Liver (tissue), 9 donors: ENCODE measurements around the gene WSCD2. TPM values are rescaled to one million over a fixed set of nuclear protein-coding genes. Genes with fewer than 3 reads are reported as not detected.

Source experiments
- DNase-seq: peaks from one replicate; pipeline ENCODE4 v3.0.0-alpha.2; 2017; ENCODE audit warnings: low spot score
- H3K27ac ChIP-seq, 2 donors: one replicate each; pipeline ENCODE4 v1.7.0; 2013; ENCODE audit warnings: inconsistent platforms in 2 of 2, low read length in 2 of 2, control low read depth in 1 of 2, low read depth in 1 of 2, mild to moderate bottlenecking in 1 of 2
- H3K27me3 ChIP-seq, 4 donors: one replicate each; pipeline versions ENCODE4 v1.6.1 to v1.7.0; 2013; ENCODE audit warnings: low read length in 3 of 4, inconsistent platforms in 1 of 4, mild to moderate bottlenecking in 1 of 4, moderate library complexity in 1 of 4; ENCODE audit not compliant: control insufficient read depth in 4 of 4, insufficient read depth in 4 of 4
- H3K36me3 ChIP-seq, 4 donors: one replicate each; pipeline versions ENCODE4 v1.6.1 to v1.7.0; 2013; ENCODE audit warnings: low read length in 3 of 4, mild to moderate bottlenecking in 3 of 4, low read depth in 1 of 4, moderate library complexity in 1 of 4; ENCODE audit not compliant: control insufficient read depth in 4 of 4, insufficient read depth in 3 of 4
- H3K4me1 ChIP-seq, 4 donors: one replicate each; pipeline versions ENCODE4 v1.6.1 to v1.7.0; 2013; ENCODE audit warnings: low read length in 3 of 4, mild to moderate bottlenecking in 3 of 4, moderate library complexity in 1 of 4; ENCODE audit not compliant: control insufficient read depth in 4 of 4, insufficient read depth in 4 of 4
- H3K4me3 ChIP-seq, 3 donors: one replicate each; pipeline versions ENCODE4 v1.6.1 to v1.7.0; 2013; ENCODE audit warnings: low read length in 3 of 3, control low read depth in 1 of 3, low read depth in 1 of 3, mild to moderate bottlenecking in 1 of 3
- H3K9ac ChIP-seq, 2 donors: one replicate each; pipeline ENCODE4 v1.7.0; 2013; ENCODE audit warnings: low read length in 2 of 2, mild to moderate bottlenecking in 2 of 2, moderate library complexity in 2 of 2, control low read depth in 1 of 2, low read depth in 1 of 2
- H3K9me3 ChIP-seq, 4 donors: one replicate each; pipeline versions ENCODE4 v1.6.1 to v1.7.0; 2013; ENCODE audit warnings: low read length in 3 of 4; ENCODE audit not compliant: control insufficient read depth in 4 of 4
- EGR1 ChIP-seq, 2 donors: IDR thresholded peaks; 2 replicates each; pipeline ENCODE4 v1.6.1; 2016 to 2018; ENCODE audit warnings: antibody characterized with exemption in 2 of 2, low read depth in 2 of 2
- FOXA1 ChIP-seq: IDR thresholded peaks from 2 replicates; pipeline ENCODE4 v1.6.1; 2016; ENCODE audit warnings: antibody characterized with exemption
- FOXA2 ChIP-seq: IDR thresholded peaks from 2 replicates; pipeline ENCODE4 v1.6.1; 2016; ENCODE audit warnings: antibody characterized with exemption
- GABPA ChIP-seq, 2 donors: IDR thresholded peaks in 1 of 2; conservative IDR thresholded peaks in 1 of 2; 2 replicates each; pipeline ENCODE4 v1.6.1; 2016; ENCODE audit warnings: antibody characterized with exemption in 2 of 2, mild to moderate bottlenecking in 1 of 2, moderate library complexity in 1 of 2
- HNF4A ChIP-seq, 2 donors: conservative IDR thresholded peaks; 2 replicates each; pipeline ENCODE4 v1.6.1; 2016; ENCODE audit warnings: antibody characterized with exemption in 2 of 2, mild to moderate bottlenecking in 2 of 2
- HNF4G ChIP-seq: IDR thresholded peaks from 2 replicates; pipeline ENCODE4 v1.6.1; 2016; ENCODE audit warnings: antibody characterized with exemption
- JUND ChIP-seq, 2 donors: IDR thresholded peaks; 2 replicates each; pipeline ENCODE4 v1.6.1; 2016; ENCODE audit warnings: antibody characterized with exemption in 2 of 2
- MAX ChIP-seq: IDR thresholded peaks from 2 replicates; pipeline ENCODE4 v1.6.1; 2016; ENCODE audit warnings: antibody characterized with exemption
- RAD21 ChIP-seq, 2 donors: IDR thresholded peaks; 2 replicates each; pipeline ENCODE4 v1.6.1; 2016; ENCODE audit warnings: antibody characterized with exemption in 2 of 2, mild to moderate bottlenecking in 2 of 2
- RXRA ChIP-seq, 2 donors: IDR thresholded peaks; 2 replicates each; pipeline ENCODE4 v1.6.1; 2017 to 2018; ENCODE audit warnings: antibody characterized with exemption in 2 of 2, mild to moderate bottlenecking in 1 of 2
- SP1 ChIP-seq: IDR thresholded peaks from 2 replicates; pipeline ENCODE4 v1.6.1; 2018; ENCODE audit warnings: antibody characterized with exemption, mild to moderate bottlenecking
- TAF1 ChIP-seq: conservative IDR thresholded peaks from 2 replicates; pipeline ENCODE4 v1.6.1; 2016; ENCODE audit warnings: antibody characterized with exemption, mild to moderate bottlenecking
- ZBTB33 ChIP-seq: IDR thresholded peaks from 2 replicates; pipeline ENCODE4 v1.6.1; 2016; ENCODE audit warnings: antibody characterized with exemption
- WGBS: extraction: QIAGEN DNeasy Blood & Tissue Kit; methylation state at CpG from one replicate; pipeline ENCODE4 v1.1.7; 2013; 5-methylcytosine and 5-hydroxymethylcytosine counted together
- polyA plus RNA-seq, 2 donors: library from polyadenylated mRNA; stranded (reverse) in 1 of 2; unstranded in 1 of 2; fragments of 200-250 nt in 1 of 2; fragments of >200 nt in 1 of 2; fragmentation: Nextera tagmentation in 1 of 2; extraction: Ambion mirVana in 1 of 2; gene quantifications; one replicate each; pipeline versions ENCODE4 v1.2.1 to v1.2.3, GENCODE V29; 2013 to 2015
- total RNA-seq, 2 donors: library from RNA; depleted of rRNA; stranded (reverse); fragments of >200 nt; gene quantifications; one replicate each; pipeline ENCODE4 v1.2.3, GENCODE V29; 2014
- TF ChIP-seq, protein P1 (sequence below): fragments of 150-350 bp; IDR thresholded peaks from 2 replicates; pipeline ENCODE4 v1.5.1; 2017; ENCODE audit warnings: improper control_type of control experiment, low read depth, low read length; ENCODE audit not compliant: missing input control
- TF ChIP-seq, protein P2 (sequence below): IDR thresholded peaks from 2 replicates; pipeline ENCODE4 v1.6.1; 2016; ENCODE audit warnings: antibody characterized with exemption, mild to moderate bottlenecking
- donor health status: healthy.
- donor health status: healthy.
- donor health status: healthy.
- donor health status: healthy.
- donor health status: healthy.

The WSCD2 gene
- total and polyA plus RNA-seq, 4 donors, result under 0.01 to 0.09 (median 0.05) TPM; not detected in 1

DNA sequence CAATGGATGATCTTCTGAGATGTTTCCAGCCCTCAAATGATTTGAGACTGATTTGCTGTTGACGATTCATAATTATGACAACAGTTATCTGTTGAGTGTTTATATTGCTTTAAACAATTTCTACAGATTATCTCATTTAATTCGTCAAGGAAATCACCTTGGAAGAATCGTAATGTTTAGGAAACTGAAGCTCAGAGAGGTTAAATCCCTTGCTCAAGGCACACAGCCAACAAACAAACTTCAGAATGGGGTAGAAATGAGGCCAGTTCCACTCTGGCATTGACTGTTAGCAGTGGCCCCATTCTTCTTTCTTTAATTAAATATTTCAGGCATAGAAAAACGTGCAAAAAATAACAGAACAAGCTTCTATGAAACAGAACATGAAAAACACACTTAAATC lies 4.0 kb upstream of the WSCD2 start:
- Histone ChIP-seq H3K4me3 (no peak overlapping the region), H3K9ac (no peak overlapping the region), H3K27me3 (peaks cover 2 to 12% (median 5%) of the 10 kb centered on the region in 4 donors), H3K36me3 (no peaks in the 10 kb centered on the region), H3K9me3 (peaks cover 0 to 3% (median 1%) of the 10 kb centered on the region in 4 donors), H3K4me1 (peaks cover 2 to 14% (median 8%) of the 10 kb centered on the region in 4 donors), H3K27ac (no peak overlapping the region)
- WGBS, result 47% methylated on average over 4 of the region's 4 CpGs
- DNase-seq, result no peak
- TF ChIP-seq TAF1 (no peak), FOXA2 (no peak), RAD21 (IDR thresholded peaks at IDR 0.05) (no peak), HNF4A (conservative IDR thresholded peaks at IDR 0.05) (no peak), ZBTB33 (no peak), RXRA (IDR thresholded peaks at IDR 0.05) (no peak), HNF4G (no peak), EGR1 (IDR thresholded peaks at IDR 0.05; ENCODE audit: low read depth in 2 of 2) (no peak), JUND (IDR thresholded peaks at IDR 0.05) (no peak)
- TF ChIP-seq, protein P1, sequence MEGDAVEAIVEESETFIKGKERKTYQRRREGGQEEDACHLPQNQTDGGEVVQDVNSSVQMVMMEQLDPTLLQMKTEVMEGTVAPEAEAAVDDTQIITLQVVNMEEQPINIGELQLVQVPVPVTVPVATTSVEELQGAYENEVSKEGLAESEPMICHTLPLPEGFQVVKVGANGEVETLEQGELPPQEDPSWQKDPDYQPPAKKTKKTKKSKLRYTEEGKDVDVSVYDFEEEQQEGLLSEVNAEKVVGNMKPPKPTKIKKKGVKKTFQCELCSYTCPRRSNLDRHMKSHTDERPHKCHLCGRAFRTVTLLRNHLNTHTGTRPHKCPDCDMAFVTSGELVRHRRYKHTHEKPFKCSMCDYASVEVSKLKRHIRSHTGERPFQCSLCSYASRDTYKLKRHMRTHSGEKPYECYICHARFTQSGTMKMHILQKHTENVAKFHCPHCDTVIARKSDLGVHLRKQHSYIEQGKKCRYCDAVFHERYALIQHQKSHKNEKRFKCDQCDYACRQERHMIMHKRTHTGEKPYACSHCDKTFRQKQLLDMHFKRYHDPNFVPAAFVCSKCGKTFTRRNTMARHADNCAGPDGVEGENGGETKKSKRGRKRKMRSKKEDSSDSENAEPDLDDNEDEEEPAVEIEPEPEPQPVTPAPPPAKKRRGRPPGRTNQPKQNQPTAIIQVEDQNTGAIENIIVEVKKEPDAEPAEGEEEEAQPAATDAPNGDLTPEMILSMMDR, result no peak
- TF ChIP-seq, protein P2, sequence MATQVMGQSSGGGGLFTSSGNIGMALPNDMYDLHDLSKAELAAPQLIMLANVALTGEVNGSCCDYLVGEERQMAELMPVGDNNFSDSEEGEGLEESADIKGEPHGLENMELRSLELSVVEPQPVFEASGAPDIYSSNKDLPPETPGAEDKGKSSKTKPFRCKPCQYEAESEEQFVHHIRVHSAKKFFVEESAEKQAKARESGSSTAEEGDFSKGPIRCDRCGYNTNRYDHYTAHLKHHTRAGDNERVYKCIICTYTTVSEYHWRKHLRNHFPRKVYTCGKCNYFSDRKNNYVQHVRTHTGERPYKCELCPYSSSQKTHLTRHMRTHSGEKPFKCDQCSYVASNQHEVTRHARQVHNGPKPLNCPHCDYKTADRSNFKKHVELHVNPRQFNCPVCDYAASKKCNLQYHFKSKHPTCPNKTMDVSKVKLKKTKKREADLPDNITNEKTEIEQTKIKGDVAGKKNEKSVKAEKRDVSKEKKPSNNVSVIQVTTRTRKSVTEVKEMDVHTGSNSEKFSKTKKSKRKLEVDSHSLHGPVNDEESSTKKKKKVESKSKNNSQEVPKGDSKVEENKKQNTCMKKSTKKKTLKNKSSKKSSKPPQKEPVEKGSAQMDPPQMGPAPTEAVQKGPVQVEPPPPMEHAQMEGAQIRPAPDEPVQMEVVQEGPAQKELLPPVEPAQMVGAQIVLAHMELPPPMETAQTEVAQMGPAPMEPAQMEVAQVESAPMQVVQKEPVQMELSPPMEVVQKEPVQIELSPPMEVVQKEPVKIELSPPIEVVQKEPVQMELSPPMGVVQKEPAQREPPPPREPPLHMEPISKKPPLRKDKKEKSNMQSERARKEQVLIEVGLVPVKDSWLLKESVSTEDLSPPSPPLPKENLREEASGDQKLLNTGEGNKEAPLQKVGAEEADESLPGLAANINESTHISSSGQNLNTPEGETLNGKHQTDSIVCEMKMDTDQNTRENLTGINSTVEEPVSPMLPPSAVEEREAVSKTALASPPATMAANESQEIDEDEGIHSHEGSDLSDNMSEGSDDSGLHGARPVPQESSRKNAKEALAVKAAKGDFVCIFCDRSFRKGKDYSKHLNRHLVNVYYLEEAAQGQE, result no peak

GRCh38 chr12:108126212-108126611 lies 2.9 kb upstream of the WSCD2 start:
- H3K9ac ChIP-seq, result no peak overlapping the region
- H3K27me3 ChIP-seq, result peaks cover 2 to 12% (median 5%) of the 10 kb centered on the region in 4 donors
- no peak for DNase-seq
- H3K9me3 ChIP-seq, result peaks cover 0 to 3% (median 1%) of the 10 kb centered on the region in 4 donors
- TF ChIP-seq MAX (no peak), HNF4G (no peak), RXRA (IDR thresholded peaks at IDR 0.05) (no peak), FOXA1 (no peak), ZBTB33 (no peak), GABPA (IDR thresholded peaks at IDR 0.05 in 1 of 2, conservative IDR thresholded peaks at IDR 0.05 in 1 of 2) (no peak), RAD21 (IDR thresholded peaks at IDR 0.05) (no peak), FOXA2 (no peak), JUND (IDR thresholded peaks at IDR 0.05) (no peak), TAF1 (no peak), SP1 (no peak)
- TF ChIP-seq, protein P2, result no peak
- no peaks in the 10 kb centered on the region for H3K36me3 ChIP-seq
- 75% methylated on average over 1 of the region's 1 CpG for WGBS
- no peak overlapping the region for H3K27ac ChIP-seq
- H3K4me1 ChIP-seq, result peaks cover 2 to 14% (median 8%) of the 10 kb centered on the region in 4 donors
- H3K4me3 ChIP-seq, result no peak overlapping the region
